Measurements from ENCODE around the gene MED13.
"Not testable (repeated sequence)": the region's sequence is repeated elsewhere in the genome, so short reads cannot be mapped to it uniquely, and the experiment has no call there.

Gene MED13

DNA sequence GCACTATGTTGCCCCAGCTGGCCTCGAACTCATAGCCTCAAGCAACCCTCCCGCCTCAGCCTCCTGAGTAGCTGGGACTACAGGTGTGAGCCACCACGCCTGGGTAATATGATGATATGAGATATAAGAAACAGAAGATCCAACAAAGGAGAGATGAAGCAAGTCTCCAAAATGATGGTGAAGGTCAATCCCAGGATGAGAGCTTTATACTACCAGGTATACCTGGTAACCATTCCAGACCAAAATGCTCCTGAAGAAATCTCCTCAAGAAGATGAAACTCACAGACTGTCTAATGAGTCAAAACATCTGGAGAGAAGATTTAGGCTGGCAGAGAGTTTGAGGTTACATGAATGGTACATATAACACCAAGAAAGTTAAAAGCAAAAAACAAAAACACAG lies 161.8 kb downstream of the MED13 start:
- ChIA-PET POLR2A (no interaction called here), CTCF (interaction anchor here (2.3 kb wide), 1 partner anchor 41 kb away, joined by 6 read pairs; no protein-coding TSS in a partner anchor)
- DNase-seq (ENCODE audit: low read depth, low spot score), result no peak
- TF ChIP-seq, protein P1, sequence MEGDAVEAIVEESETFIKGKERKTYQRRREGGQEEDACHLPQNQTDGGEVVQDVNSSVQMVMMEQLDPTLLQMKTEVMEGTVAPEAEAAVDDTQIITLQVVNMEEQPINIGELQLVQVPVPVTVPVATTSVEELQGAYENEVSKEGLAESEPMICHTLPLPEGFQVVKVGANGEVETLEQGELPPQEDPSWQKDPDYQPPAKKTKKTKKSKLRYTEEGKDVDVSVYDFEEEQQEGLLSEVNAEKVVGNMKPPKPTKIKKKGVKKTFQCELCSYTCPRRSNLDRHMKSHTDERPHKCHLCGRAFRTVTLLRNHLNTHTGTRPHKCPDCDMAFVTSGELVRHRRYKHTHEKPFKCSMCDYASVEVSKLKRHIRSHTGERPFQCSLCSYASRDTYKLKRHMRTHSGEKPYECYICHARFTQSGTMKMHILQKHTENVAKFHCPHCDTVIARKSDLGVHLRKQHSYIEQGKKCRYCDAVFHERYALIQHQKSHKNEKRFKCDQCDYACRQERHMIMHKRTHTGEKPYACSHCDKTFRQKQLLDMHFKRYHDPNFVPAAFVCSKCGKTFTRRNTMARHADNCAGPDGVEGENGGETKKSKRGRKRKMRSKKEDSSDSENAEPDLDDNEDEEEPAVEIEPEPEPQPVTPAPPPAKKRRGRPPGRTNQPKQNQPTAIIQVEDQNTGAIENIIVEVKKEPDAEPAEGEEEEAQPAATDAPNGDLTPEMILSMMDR (IDR thresholded peaks at IDR 0.05; ENCODE audit: insufficient read depth, low read length, missing control alignments), result no peak
- H3K4me3 ChIP-seq (ENCODE audit: low read depth, low read length), result no peak overlapping the region

- CTCF ChIA-PET, result interaction anchor here (3.1 kb wide), 1 partner anchor 212 kb away, joined by 9 read pairs; no protein-coding TSS in a partner anchor
- no peak overlapping the region for H3K4me3 ChIP-seq (ENCODE audit: low read depth, low read length)
- POLR2A ChIA-PET, result no interaction called here
- DNase-seq (ENCODE audit: low read depth, low spot score), result no peak
- TF ChIP-seq, protein P1 (IDR thresholded peaks at IDR 0.05; ENCODE audit: insufficient read depth, low read length, missing control alignments), result no peak
These were observed 167.4 kb downstream of the MED13 start for GRCh38 chr17:61897548-61898180.

GRCh38 chr17:61895391-61895790 lies 169.7 kb downstream of the MED13 start:
- CTCF ChIA-PET, result no interaction called here
- H3K4me3 ChIP-seq (ENCODE audit: low read depth, low read length), result no peak overlapping the region
- DNase-seq (ENCODE audit: low read depth, low spot score), result no peak
- TF ChIP-seq, protein P1 (IDR thresholded peaks at IDR 0.05; ENCODE audit: insufficient read depth, low read length, missing control alignments), result no peak
- POLR2A ChIA-PET, result no interaction called here

GRCh38 chr17:61894310-61894709 lies 170.8 kb downstream of the MED13 start:
- POLR2A ChIA-PET, result interaction anchor here (0.7 kb wide), 1 partner anchor 110 kb away, joined by 3 read pairs; no protein-coding TSS in a partner anchor

More at GRCh38 chr17:61894310-61894709, 170.8 kb downstream of the MED13 start:
- CTCF ChIA-PET; H3K4me3 ChIP-seq (ENCODE audit: low read depth, low read length); DNase-seq (ENCODE audit: low read depth, low spot score): not testable (repeated sequence)
